H9 (cell line): ENCODE results near the gene STIM2. TPM values are rescaled to one million over a fixed set of nuclear protein-coding genes. Genes with fewer than 3 reads are reported as not detected.

Source experiments
- DNase-seq: peaks from one replicate; pipeline ENCODE4 v3.0.0-alpha.2; 2017
- H2AFZ ChIP-seq: one replicate; pipeline ENCODE4 v1.6.1; 2013; ENCODE audit warnings: mild to moderate bottlenecking, low read length, control low read depth, moderate library complexity
- H2AK5ac ChIP-seq: 2 replicates; pipeline ENCODE4 v1.6.1; 2013; ENCODE audit warnings: low read length, control low read depth, mixed read lengths; ENCODE audit not compliant: insufficient read length
- H2BK120ac ChIP-seq: one replicate; pipeline ENCODE4 v1.6.1; 2013; ENCODE audit warnings: low read depth, mild to moderate bottlenecking, low read length, control low read depth, inconsistent platforms; ENCODE audit not compliant: poor library complexity, severe bottlenecking
- H2BK12ac ChIP-seq: 2 replicates; pipeline ENCODE4 v1.6.1; 2013; ENCODE audit warnings: low read length, control low read depth, mixed read lengths, low read depth; ENCODE audit not compliant: insufficient read length
- H2BK15ac ChIP-seq: 2 replicates; pipeline ENCODE4 v1.6.1; 2013; ENCODE audit warnings: low read depth, low read length, control low read depth
- H2BK20ac ChIP-seq: one replicate; pipeline ENCODE4 v1.6.1; 2013; ENCODE audit warnings: low read depth, mild to moderate bottlenecking, low read length, control low read depth, inconsistent platforms; ENCODE audit not compliant: poor library complexity, severe bottlenecking
- H2BK5ac ChIP-seq: 2 replicates; pipeline ENCODE4 v1.6.1; 2013; ENCODE audit warnings: low read length, control low read depth, mixed read lengths; ENCODE audit not compliant: insufficient read length
- H3K14ac ChIP-seq: 2 replicates; pipeline ENCODE4 v1.6.1; 2013; ENCODE audit warnings: low read length, control low read depth; ENCODE audit not compliant: insufficient read depth
- H3K18ac ChIP-seq: 2 replicates; pipeline ENCODE4 v1.6.1; 2013; ENCODE audit warnings: low read depth, mild to moderate bottlenecking, mixed read lengths, low read length, control low read depth; ENCODE audit not compliant: insufficient read length
- H3K23ac ChIP-seq: 2 replicates; pipeline ENCODE4 v1.6.1; 2013; ENCODE audit warnings: low read length, control low read depth, mixed read lengths, low read depth; ENCODE audit not compliant: insufficient read length
- H3K23me2 ChIP-seq: 2 replicates; pipeline ENCODE4 v1.6.1; 2013; ENCODE audit warnings: low read depth, mild to moderate bottlenecking, mixed read lengths, low read length, control low read depth; ENCODE audit not compliant: insufficient read length, poor library complexity, severe bottlenecking
- H3K27ac ChIP-seq: 2 replicates; pipeline ENCODE4 v1.5.1; 2013; ENCODE audit warnings: low read length, control low read depth, mixed read lengths, low read depth; ENCODE audit not compliant: insufficient read length
- H3K27me3 ChIP-seq: 2 replicates; pipeline ENCODE4 v1.6.1; 2013; ENCODE audit warnings: low read length, control low read depth, inconsistent platforms; ENCODE audit not compliant: insufficient read depth
- H3K4ac ChIP-seq: 2 replicates; pipeline ENCODE4 v1.6.1; 2013; ENCODE audit warnings: low read depth, mild to moderate bottlenecking, control low read depth, inconsistent platforms, low read length, moderate library complexity
- H3K4me1 ChIP-seq: 2 replicates; pipeline ENCODE4 v1.6.1; 2013; ENCODE audit warnings: low read length, control low read depth, inconsistent platforms; ENCODE audit not compliant: insufficient read depth
- H3K4me2 ChIP-seq: 2 replicates; pipeline ENCODE4 v1.6.1; 2013; ENCODE audit warnings: low read length, control low read depth, mixed read lengths; ENCODE audit not compliant: insufficient read length, insufficient read depth
- H3K56ac ChIP-seq: 2 replicates; pipeline ENCODE4 v1.6.1; 2013; ENCODE audit warnings: low read depth, mild to moderate bottlenecking, mixed read lengths, low read length, control low read depth; ENCODE audit not compliant: insufficient read length
- H3K79me1 ChIP-seq: 2 replicates; pipeline ENCODE4 v1.6.1; 2013; ENCODE audit warnings: low read depth, mild to moderate bottlenecking, moderate library complexity, low read length, control low read depth, inconsistent platforms; ENCODE audit not compliant: insufficient read depth, poor library complexity, severe bottlenecking
- H3K79me2 ChIP-seq: 2 replicates; pipeline ENCODE4 v1.6.1; 2013; ENCODE audit warnings: low read length, control low read depth, inconsistent platforms; ENCODE audit not compliant: insufficient read depth
- H3K9ac ChIP-seq: 2 replicates; pipeline ENCODE4 v1.6.1; 2013; ENCODE audit warnings: low read length, control low read depth, mixed read lengths; ENCODE audit not compliant: insufficient read length; ENCODE audit errors: extremely low read depth
- H3K9me3 ChIP-seq: one replicate; pipeline ENCODE4 v1.6.1; 2013; ENCODE audit warnings: low read depth, low read length, inconsistent platforms; ENCODE audit not compliant: control insufficient read depth
- H3T11ph ChIP-seq: one replicate; pipeline ENCODE4 v1.6.1; 2013; ENCODE audit warnings: mild to moderate bottlenecking, low read length, control low read depth, inconsistent platforms
- H4K20me1 ChIP-seq: one replicate; pipeline ENCODE4 v1.6.1; 2013; ENCODE audit not compliant: control insufficient read depth, insufficient read length, insufficient read depth
- H4K5ac ChIP-seq: 2 replicates; pipeline ENCODE4 v1.6.1; 2013; ENCODE audit warnings: low read depth, mild to moderate bottlenecking, mixed read lengths, low read length, control low read depth; ENCODE audit not compliant: insufficient read length
- H4K8ac ChIP-seq: replicated peaks from 2 replicates; pipeline ENCODE4 v1.6.1; 2013; ENCODE audit warnings: low read length, control low read depth, mixed read lengths, low read depth; ENCODE audit not compliant: insufficient read length
- H4K91ac ChIP-seq: 2 replicates; pipeline ENCODE4 v1.6.1; 2013; ENCODE audit warnings: low read depth, mild to moderate bottlenecking, moderate library complexity, mixed read lengths, low read length, control low read depth; ENCODE audit not compliant: insufficient read length
- H3K27ac Mint-ChIP-seq, 3 experiments: 2 replicates in 2 of 3; 3 replicates in 1 of 3; pipeline ENCODE4 v1.8.0; 2020 to 2021; ENCODE audit warnings: mixed read lengths in 3 of 3, mild to moderate bottlenecking in 1 of 3, moderate library complexity in 1 of 3
- H3K27me3 Mint-ChIP-seq: 2 replicates; pipeline ENCODE4 v1.8.0; 2021; ENCODE audit warnings: low read depth, mild to moderate bottlenecking, moderate library complexity, mixed read lengths
- H3K36me3 Mint-ChIP-seq, 3 experiments: 2 replicates in 2 of 3; 3 replicates in 1 of 3; pipeline ENCODE4 v1.8.0; 2020 to 2021; ENCODE audit warnings: low read depth in 3 of 3, mixed read lengths in 3 of 3; ENCODE audit not compliant: insufficient read depth in 1 of 3
- H3K4me1 Mint-ChIP-seq, 2 experiments: 2 replicates each; pipeline ENCODE4 v1.8.0; 2020; ENCODE audit warnings: mixed read lengths in 2 of 2
- H3K4me3 Mint-ChIP-seq, 2 experiments: 2 replicates in 1 of 2; 3 replicates in 1 of 2; pipeline ENCODE4 v1.8.0; 2020 to 2021; ENCODE audit warnings: mild to moderate bottlenecking in 2 of 2, mixed read lengths in 2 of 2, moderate library complexity in 1 of 2
- H3K9me3 Mint-ChIP-seq, 2 experiments: 2 replicates in 1 of 2; 3 replicates in 1 of 2; pipeline ENCODE4 v1.8.0; 2020; ENCODE audit warnings: mild to moderate bottlenecking in 2 of 2, mixed read lengths in 2 of 2, moderate library complexity in 1 of 2
- CTCF ChIP-seq: fragments of 200-600 bp; sonication (generic); conservative IDR thresholded peaks from 3 replicates; pipeline ENCODE4 v1.8.0; 2021; ENCODE audit warnings: antibody characterized with exemption, mild to moderate bottlenecking
- WGBS: extraction: QIAGEN DNeasy Blood & Tissue Kit; methylation state at CpG from one replicate; pipeline ENCODE4 v1.1.7; 2013; ENCODE audit warnings: missing lambda C conversion rate, low lambda C conversion rate, mixed read lengths; ENCODE audit not compliant: insufficient read length; ENCODE audit errors: extremely low coverage; 5-methylcytosine and 5-hydroxymethylcytosine counted together
- total RNA-seq: library from RNA; stranded (reverse); gene quantifications from 2 replicates; pipeline ENCODE4 v1.2.1, GENCODE V29; 2021

Gene STIM2
- total RNA-seq, 1 experiment from 2014 or later: 26.2 TPM

DNA sequence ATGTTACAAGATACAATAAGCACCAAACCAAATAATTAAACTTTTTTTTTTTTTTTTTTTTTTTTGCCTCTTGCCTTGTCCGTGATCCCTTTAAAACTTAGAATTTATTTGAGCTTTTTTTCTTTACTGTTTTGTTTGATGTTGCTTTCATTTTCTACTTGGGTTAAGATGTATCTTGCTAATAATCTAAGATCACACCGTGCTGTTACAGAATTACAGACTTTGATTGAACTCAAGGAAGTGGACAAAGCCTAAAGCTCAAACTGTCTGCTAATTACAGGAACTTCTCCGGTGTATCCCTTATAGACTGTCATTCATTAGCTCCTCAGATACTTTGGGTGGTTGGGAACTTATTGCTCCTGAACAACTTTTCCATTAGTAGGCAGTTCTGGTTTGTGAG, 26.5 kb downstream of the STIM2 start:
- Histone ChIP-seq H2BK12ac (no peak overlapping the region), H2BK15ac (no peak overlapping the region), H2BK20ac (no peak overlapping the region), H3K27ac (no peak overlapping the region), H4K91ac (no peak overlapping the region), H3K56ac (no peak overlapping the region), H3K79me1 (no peaks in the 10 kb centered on the region), H2AFZ (no peak overlapping the region), H4K20me1 (no peaks in the 10 kb centered on the region), H4K5ac (no peak overlapping the region), H2AK5ac (no peak overlapping the region), H2BK5ac (no peak overlapping the region), H3T11ph (no peak overlapping the region), H3K9ac (no peak overlapping the region), H3K4me1 (no peaks in the 10 kb centered on the region; the same call in 1 of the 2 replicates), H3K23ac (no peak overlapping the region), H3K4me2 (no peak overlapping the region), H2BK120ac (no peak overlapping the region), H3K4ac (no peak overlapping the region), H3K14ac (no peak overlapping the region), H3K18ac (no peak overlapping the region), H3K9me3 (no peaks in the 10 kb centered on the region), H4K8ac (no peak overlapping the region), H3K27me3 (no peaks in the 10 kb centered on the region), H3K79me2 (peaks cover 2% of the 10 kb centered on the region; the same call in 1 of the 2 replicates), H3K23me2 (no peaks in the 10 kb centered on the region)
- no peaks in the 10 kb centered on the region for H3K27me3 Mint-ChIP-seq
- no peak overlapping the region for H3K4me3 Mint-ChIP-seq
- DNase-seq: no peak
- H3K36me3 Mint-ChIP-seq: peaks cover 9 to 15% (median 9%) of the 10 kb centered on the region in 3 experiments
- no peak overlapping the region for H3K27ac Mint-ChIP-seq
- WGBS: no CpG with 5 or more reads among the region's 3 CpGs
- H3K9me3 Mint-ChIP-seq: peaks cover 0 to 8% of the 10 kb centered on the region in 2 experiments; a peak in 1 of 5 replicates
- TF ChIP-seq CTCF: no peak
- H3K4me1 Mint-ChIP-seq: peaks cover 0 to 5% of the 10 kb centered on the region in 2 experiments; a peak in 2 of 4 replicates
